Uterus (tissue), 2 donors: ENCODE results near the gene TRMT44.

Experiments used
- CTCF ChIP-seq, 4 experiments: fragments of 200-600 bp in 2 of 4; fragments of 450-650 bp in 2 of 4; sonication (generic) in 2 of 4; IDR thresholded peaks; one replicate each; pipeline ENCODE4 v1.5.1; 2016 to 2019; ENCODE audit warnings: antibody characterized with exemption in 4 of 4, mild to moderate bottlenecking in 2 of 4, moderate library complexity in 1 of 4
- POLR2A ChIP-seq, 2 donors: fragments of 450-650 bp; IDR thresholded peaks; one replicate each; pipeline ENCODE4 v1.6.1; 2016; ENCODE audit warnings: antibody characterized with exemption in 2 of 2, mild to moderate bottlenecking in 1 of 2, moderate library complexity in 1 of 2

- TF ChIP-seq CTCF (IDR thresholded peaks at IDR 0.05), result no peak
- TF ChIP-seq POLR2A (IDR thresholded peaks at IDR 0.05), result no peak
These were observed 43.7 kb upstream of the TRMT44 start for GRCh38 chr4:8396762-8397406.
